HepG2 (cell line): ENCODE data around the gene PTK7. TPM values are rescaled to one million over a fixed set of nuclear protein-coding genes. Genes with fewer than 3 reads are reported as not detected.

Experiments
- ATAC-seq: fragments of 200-7000 bp; cut with Tn5 transposase; 3 replicates; pipeline ENCODE4 v1.9.1; 2020; ENCODE audit warnings: mild to moderate bottlenecking, moderate library complexity
- BruUV-seq: library from RNA; stranded (reverse); fragments of 400-500 nt; replicated peaks from 2 replicates; lab custom pipeline; 2021; lab: Mats Ljungman, UMichigan
- CTCF ChIA-PET: fragments of 300-600 bp; formaldehyde crosslinking; extraction: SDS; loops from one replicate; lab custom pipeline; 2021; ENCODE audit warnings: low total read pairs, inconsistent platforms, low intra/inter-chr PET ratio; lab: Yijun Ruan, JAX
- POLR2A ChIA-PET: fragments of 350-600 bp; sonication (Branson Sonifier 250); formaldehyde crosslinking; loops from one replicate; lab custom pipeline; 2020; ENCODE audit warnings: antibody characterized with exemption, inconsistent platforms; lab: Yijun Ruan, JAX
- DNase-seq: peaks from one replicate; pipeline ENCODE4 v3.0.0-alpha.2; 2015; ENCODE audit warnings: low spot score
- FAIRE-seq: peaks from 3 replicates; lab custom pipeline; 2011; peaks lifted over from hg19 to GRCh38; lab: Jason Lieb, UNC
- H2AFZ ChIP-seq: one replicate; pipeline ENCODE4 v1.6.1; 2011; ENCODE audit warnings: low read length, inconsistent platforms
- H3K27ac ChIP-seq: fragments of 300-600 bp; 3 replicates; pipeline ENCODE4 v1.8.0; 2011; ENCODE audit warnings: mixed run types, mild to moderate bottlenecking, mixed read lengths, low read length, inconsistent platforms; ENCODE audit not compliant: insufficient read depth; ENCODE audit errors: extremely low read length
- H3K27me3 ChIP-seq, 2 experiments: fragments of 200-600 bp in 1 of 2; 2 replicates in 1 of 2; 3 replicates in 1 of 2; pipeline versions ENCODE4 v1.6.0 to v1.8.0; 2011; ENCODE audit warnings: low read length in 2 of 2, mild to moderate bottlenecking in 2 of 2, moderate library complexity in 2 of 2, inconsistent platforms in 1 of 2; ENCODE audit not compliant: insufficient read depth in 2 of 2, control insufficient read depth in 1 of 2
- H3K36me3 ChIP-seq, 2 experiments: fragments of 200-600 bp in 1 of 2; replicated peaks in 1 of 2; 2 replicates in 1 of 2; 3 replicates in 1 of 2; pipeline versions ENCODE4 v1.5.1 to v1.8.0; 2011; ENCODE audit warnings: low read length in 2 of 2, inconsistent platforms in 1 of 2; ENCODE audit not compliant: insufficient read depth in 2 of 2, control insufficient read depth in 1 of 2
- H3K4me1 ChIP-seq: 2 replicates; pipeline ENCODE4 v1.5.1; 2012; ENCODE audit warnings: low read length, inconsistent platforms; ENCODE audit not compliant: insufficient read depth
- H3K4me2 ChIP-seq: 2 replicates; pipeline ENCODE4 v1.6.0; 2011; ENCODE audit warnings: low read depth, low read length, inconsistent platforms
- H3K4me3 ChIP-seq, 3 experiments: fragments of 200-600 bp in 1 of 3; sonication (generic), shearing (Covaris generic) in 1 of 3; replicated peaks in 1 of 3; 2 replicates each; pipeline ENCODE4 v1.5.1; 2011 to 2016; ENCODE audit warnings: low read length in 3 of 3, inconsistent platforms in 2 of 3, low read depth in 2 of 3, mild to moderate bottlenecking in 2 of 3, control low read depth in 1 of 3, mixed read lengths in 1 of 3; ENCODE audit not compliant: insufficient read depth in 1 of 3
- H3K79me2 ChIP-seq: one replicate; pipeline ENCODE4 v1.6.1; 2011; ENCODE audit warnings: low read length, inconsistent platforms; ENCODE audit not compliant: insufficient read depth
- H3K9ac ChIP-seq: 2 replicates; pipeline ENCODE4 v1.6.0; 2011; ENCODE audit warnings: mild to moderate bottlenecking, low read depth, low read length, inconsistent platforms; ENCODE audit not compliant: insufficient read depth
- H3K9me3 ChIP-seq: 2 replicates; pipeline ENCODE4 v1.5.1; 2012; ENCODE audit warnings: mild to moderate bottlenecking, low read length
- H4K20me1 ChIP-seq: 2 replicates; pipeline ENCODE4 v1.6.0; 2011; ENCODE audit warnings: inconsistent platforms, mild to moderate bottlenecking, low read length, moderate library complexity; ENCODE audit not compliant: insufficient read depth
- CBX2 ChIP-seq, 2 experiments: fragments of 200-600 bp in 1 of 2; sonication (generic); formaldehyde crosslinking in 1 of 2; IDR thresholded peaks; 2 replicates each; pipeline versions ENCODE4 v1.7.0 to v1.8.1; 2018 to 2022; ENCODE audit warnings: low read depth in 2 of 2, low read length in 1 of 2, mild to moderate bottlenecking in 1 of 2, missing genetic modification reagents in 1 of 2
- FOXJ3 ChIP-seq: sonication (generic); formaldehyde crosslinking; IDR thresholded peaks from 2 replicates; pipeline ENCODE4 v1.4.0; 2020; ENCODE audit warnings: missing genetic modification reagents, mild to moderate bottlenecking, borderline replicate concordance
- GABPA ChIP-seq, 2 experiments: IDR thresholded peaks; 2 replicates each; pipeline ENCODE4 v1.6.1; 2011 to 2016; ENCODE audit warnings: low read depth in 2 of 2, low read length in 1 of 2, missing biosample characterization in 1 of 2, missing genetic modification characterization in 1 of 2
- KLF15 ChIP-seq: sonication (generic); formaldehyde crosslinking; IDR thresholded peaks from 2 replicates; pipeline ENCODE4 v1.8.1; 2023; ENCODE audit warnings: borderline replicate concordance, mild to moderate bottlenecking, inconsistent platforms, missing genetic modification reagents, mixed read lengths
- MTA1 ChIP-seq: sonication (generic); formaldehyde crosslinking; IDR thresholded peaks from 2 replicates; pipeline ENCODE4 v1.4.0; 2020; ENCODE audit warnings: missing genetic modification reagents, mild to moderate bottlenecking, borderline replicate concordance
- MTA3 ChIP-seq: sonication (generic); formaldehyde crosslinking; IDR thresholded peaks from 2 replicates; pipeline ENCODE4 v1.4.0; 2020; ENCODE audit warnings: missing genetic modification reagents
- NFIB ChIP-seq: sonication (generic); formaldehyde crosslinking; IDR thresholded peaks from 2 replicates; pipeline ENCODE4 v1.9.0; 2021; ENCODE audit warnings: missing genetic modification reagents, mild to moderate bottlenecking, borderline replicate concordance
- ONECUT2 ChIP-seq: sonication (generic); formaldehyde crosslinking; IDR thresholded peaks from 2 replicates; pipeline ENCODE4 v1.4.0; 2020; ENCODE audit warnings: missing genetic modification reagents
- SETDB1 ChIP-seq: sonication (generic); formaldehyde crosslinking; IDR thresholded peaks from 2 replicates; pipeline ENCODE4 v1.5.1; 2020; ENCODE audit warnings: missing genetic modification reagents, mild to moderate bottlenecking, borderline replicate concordance
- SIN3A ChIP-seq: IDR thresholded peaks from 2 replicates; pipeline ENCODE4 v1.6.1; 2011; ENCODE audit warnings: low read depth, mild to moderate bottlenecking, control low read depth, low read length, borderline replicate concordance
- ZC3H4 ChIP-seq: sonication (generic); formaldehyde crosslinking; IDR thresholded peaks from 2 replicates; pipeline ENCODE4 v1.4.0; 2020; ENCODE audit warnings: missing genetic modification reagents, borderline replicate concordance
- ZFX ChIP-seq: sonication (generic); formaldehyde crosslinking; IDR thresholded peaks from 2 replicates; pipeline ENCODE4 v1.4.0; 2020; ENCODE audit warnings: mild to moderate bottlenecking, low read depth, missing genetic modification reagents, moderate library complexity
- ZKSCAN1 ChIP-seq: fragments of 150-350 bp; IDR thresholded peaks from 2 replicates; pipeline ENCODE4 v1.6.1; 2014; ENCODE audit warnings: low read length
- ZNF326 ChIP-seq: sonication (generic); formaldehyde crosslinking; IDR thresholded peaks from 2 replicates; pipeline ENCODE4 v1.4.0; 2020; ENCODE audit warnings: missing genetic modification reagents, borderline replicate concordance
- ZNF552 ChIP-seq: sonication (generic); formaldehyde crosslinking; IDR thresholded peaks from 2 replicates; pipeline ENCODE4 v1.9.0; 2022; ENCODE audit warnings: missing genetic modification reagents, mild to moderate bottlenecking, borderline replicate concordance
- ZNF672 ChIP-seq: sonication (generic); formaldehyde crosslinking; IDR thresholded peaks from 2 replicates; pipeline ENCODE4 v1.8.1; 2022; ENCODE audit warnings: missing genetic modification reagents
- ZNF674 ChIP-seq: sonication (generic); formaldehyde crosslinking; IDR thresholded peaks from 2 replicates; pipeline ENCODE4 v1.5.0; 2020; ENCODE audit warnings: low read depth, mild to moderate bottlenecking, missing genetic modification reagents
- ZNF709 ChIP-seq: sonication (generic); formaldehyde crosslinking; IDR thresholded peaks from 2 replicates; pipeline ENCODE4 v1.5.0; 2020; ENCODE audit warnings: mild to moderate bottlenecking, missing genetic modification reagents
- WGBS: methylation state at CpG from one replicate; pipeline ENCODE4 v1.1.6; 2017; ENCODE audit warnings: low lambda C conversion rate; 5-methylcytosine and 5-hydroxymethylcytosine counted together
- in situ Hi-C: cut with HindIII; loops from 2 replicates; pipeline ENCODE4 v1.10.0; 2017; ENCODE audit warnings: low pct_unique_long_range_greater_than_20kb; ENCODE audit not compliant: extremely low pct_ligation_motif_present
- intact Hi-C: fragments of 100-400 bp; cut with micrococcal nuclease; formaldehyde crosslinking; loops from one replicate; pipeline ENCODE4 v1.10.0; 2022; ENCODE audit not compliant: unreplicated experiment
- polyA plus RNA-seq, 8 experiments: library from polyadenylated mRNA; depleted of rRNA in 3 of 8; stranded (reverse) in 7 of 8; unstranded in 1 of 8; fragments of >200 nt; fragmentation: Illumina TruSeq in 4 of 8; extraction: Trizol in 4 of 8; gene quantifications; 2 replicates each; pipeline versions ENCODE4 v1.2.1 to v1.2.3, GENCODE V29; 2011 to 2016; ENCODE audit warnings: low read depth in 4 of 8, missing spikeins in 1 of 8, mixed read lengths in 1 of 8; ENCODE audit not compliant: insufficient read depth in 1 of 8
- total RNA-seq, 5 experiments: library from RNA; depleted of rRNA; stranded (reverse); fragments of >200 nt; fragmentation: Illumina TruSeq; extraction: Trizol; gene quantifications; 2 replicates each; pipeline ENCODE4 v1.2.3, GENCODE V29; 2016; ENCODE audit warnings: low read depth in 1 of 5
- TF ChIP-seq, protein P1 (sequence below): conservative IDR thresholded peaks from 2 replicates; pipeline ENCODE4 v1.6.1; 2018; ENCODE audit warnings: missing genetic modification reagents
- TF ChIP-seq, protein P2 (sequence below): sonication (generic); formaldehyde crosslinking; IDR thresholded peaks from 2 replicates; pipeline ENCODE4 v1.4.0; 2020; ENCODE audit warnings: missing genetic modification reagents
- TF ChIP-seq, protein P3 (sequence below): sonication (generic); formaldehyde crosslinking; IDR thresholded peaks from 2 replicates; pipeline ENCODE4 v1.4.0; 2020; ENCODE audit warnings: mild to moderate bottlenecking, low read depth, missing genetic modification reagents
- TF ChIP-seq, protein P4 (sequence below): sonication (generic); formaldehyde crosslinking; IDR thresholded peaks from 2 replicates; pipeline ENCODE4 v1.4.0; 2020; ENCODE audit warnings: missing genetic modification reagents

The PTK7 gene
- total and polyA plus RNA-seq, 2 of the 13 experiments (the other 11 are each of a cell fraction or from before 2014, with no cell fraction given), result 98.5 to 99.8 TPM

DNA sequence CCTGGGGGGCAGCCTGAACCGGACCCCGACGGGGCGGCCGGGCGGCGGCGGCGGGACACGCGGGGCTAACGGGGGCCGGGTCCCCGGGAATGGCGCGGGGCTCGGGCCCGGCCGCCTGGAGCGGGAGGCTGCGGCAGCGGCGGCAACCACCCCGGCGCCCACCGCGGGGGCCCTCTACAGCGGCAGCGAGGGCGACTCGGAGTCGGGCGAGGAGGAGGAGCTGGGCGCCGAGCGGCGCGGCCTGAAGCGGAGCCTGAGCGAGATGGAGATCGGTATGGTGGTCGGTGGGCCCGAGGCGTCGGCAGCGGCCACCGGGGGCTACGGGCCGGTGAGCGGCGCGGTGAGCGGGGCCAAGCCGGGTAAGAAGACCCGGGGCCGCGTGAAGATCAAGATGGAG lies 95.6 kb downstream of the PTK7 start:
- Histone ChIP-seq H2AFZ (no peak overlapping the region), H3K9me3 (no peaks in the 10 kb centered on the region), H3K79me2 (peaks cover 36% of the 10 kb centered on the region), H4K20me1 (peaks cover 32% of the 10 kb centered on the region), H3K27me3 (no peaks in the 10 kb centered on the region; a peak in 1 of 5 replicates), H3K4me1 (peaks cover 37% of the 10 kb centered on the region), H3K27ac (peak overlapping the region; percentile 79), H3K36me3 (peaks cover 12 to 20% of the 10 kb centered on the region in 2 experiments), H3K4me2 (peak overlapping the region; percentile 95), H3K4me3 (peak overlapping the region; percentile 95 to 97 (median 95)), H3K9ac (peak overlapping the region; percentile 96)
- under 1% methylated on average over 27 of the region's 57 CpGs for WGBS
- in situ Hi-C loops (no loop called here), intact Hi-C loops (loop anchor here (5.0 kb wide), 1 partner anchor 456 kb away; the partner anchor contains the start of gene GTPBP2)
- DNase-seq, result no peak
- FAIRE-seq, result no peak
- no TSS peak for BruUV-seq
- ATAC-seq, result no peak
- CTCF ChIA-PET, result no interaction called here
- POLR2A ChIA-PET, result interaction anchor here (1.1 to 2.7 kb wide), 8 partner anchors 10 to 389 kb away, joined by 3 to 11 read pairs (median 7); partner anchors contain the start of genes ABCC10, CUL7, CUL9 and KLC4
- TF ChIP-seq MTA1, result no peak
- TF ChIP-seq GABPA (IDR thresholded peaks at IDR 0.05; ENCODE audit: low read depth, low read length), result no peak
- no peak for TF ChIP-seq GABPA (CRISPR knock-in tag; IDR thresholded peaks at IDR 0.05; ENCODE audit: low read depth)
- TF ChIP-seq ZNF672 (CRISPR knock-in tag), result no peak
- no peak for TF ChIP-seq CBX2 (IDR thresholded peaks at IDR 0.05; ENCODE audit: low read depth, low read length)
- TF ChIP-seq CBX2 (CRISPR knock-in tag; IDR thresholded peaks at IDR 0.05; ENCODE audit: low read depth), result no peak
- no peak for TF ChIP-seq KLF15 (CRISPR knock-in tag)
- TF ChIP-seq, protein P1, sequence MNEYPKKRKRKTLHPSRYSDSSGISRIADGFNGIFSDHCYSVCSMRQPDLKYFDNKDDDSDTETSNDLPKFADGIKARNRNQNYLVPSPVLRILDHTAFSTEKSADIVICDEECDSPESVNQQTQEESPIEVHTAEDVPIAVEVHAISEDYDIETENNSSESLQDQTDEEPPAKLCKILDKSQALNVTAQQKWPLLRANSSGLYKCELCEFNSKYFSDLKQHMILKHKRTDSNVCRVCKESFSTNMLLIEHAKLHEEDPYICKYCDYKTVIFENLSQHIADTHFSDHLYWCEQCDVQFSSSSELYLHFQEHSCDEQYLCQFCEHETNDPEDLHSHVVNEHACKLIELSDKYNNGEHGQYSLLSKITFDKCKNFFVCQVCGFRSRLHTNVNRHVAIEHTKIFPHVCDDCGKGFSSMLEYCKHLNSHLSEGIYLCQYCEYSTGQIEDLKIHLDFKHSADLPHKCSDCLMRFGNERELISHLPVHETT (CRISPR knock-in tag), result no peak
- TF ChIP-seq ONECUT2, result no peak
- TF ChIP-seq ZNF709 (CRISPR knock-in tag), result no peak; the same call in 1 of the 2 replicates
- TF ChIP-seq, protein P2, sequence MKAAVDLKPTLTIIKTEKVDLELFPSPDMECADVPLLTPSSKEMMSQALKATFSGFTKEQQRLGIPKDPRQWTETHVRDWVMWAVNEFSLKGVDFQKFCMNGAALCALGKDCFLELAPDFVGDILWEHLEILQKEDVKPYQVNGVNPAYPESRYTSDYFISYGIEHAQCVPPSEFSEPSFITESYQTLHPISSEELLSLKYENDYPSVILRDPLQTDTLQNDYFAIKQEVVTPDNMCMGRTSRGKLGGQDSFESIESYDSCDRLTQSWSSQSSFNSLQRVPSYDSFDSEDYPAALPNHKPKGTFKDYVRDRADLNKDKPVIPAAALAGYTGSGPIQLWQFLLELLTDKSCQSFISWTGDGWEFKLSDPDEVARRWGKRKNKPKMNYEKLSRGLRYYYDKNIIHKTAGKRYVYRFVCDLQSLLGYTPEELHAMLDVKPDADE (CRISPR knock-in tag), result no peak
- no peak for TF ChIP-seq SETDB1 (CRISPR knock-in tag)
- TF ChIP-seq, protein P3, sequence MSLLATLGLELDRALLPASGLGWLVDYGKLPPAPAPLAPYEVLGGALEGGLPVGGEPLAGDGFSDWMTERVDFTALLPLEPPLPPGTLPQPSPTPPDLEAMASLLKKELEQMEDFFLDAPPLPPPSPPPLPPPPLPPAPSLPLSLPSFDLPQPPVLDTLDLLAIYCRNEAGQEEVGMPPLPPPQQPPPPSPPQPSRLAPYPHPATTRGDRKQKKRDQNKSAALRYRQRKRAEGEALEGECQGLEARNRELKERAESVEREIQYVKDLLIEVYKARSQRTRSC, result no peak; the same call in 1 of the 2 replicates
- TF ChIP-seq ZNF326, result no peak
- TF ChIP-seq ZC3H4 (CRISPR knock-in tag), result no peak
- TF ChIP-seq ZNF552 (CRISPR knock-in tag), result no peak
- no peak for TF ChIP-seq MTA3 (CRISPR knock-in tag)
- no peak for TF ChIP-seq FOXJ3 (CRISPR knock-in tag)
- no peak for TF ChIP-seq SIN3A
- TF ChIP-seq ZNF674 (CRISPR knock-in tag), result 0 out of 2 replicates have a peak, but pooled peaks have one; percentile 34
- peak; percentile 43 for TF ChIP-seq ZFX
- TF ChIP-seq ZKSCAN1, result no peak
- no peak for TF ChIP-seq NFIB (CRISPR knock-in tag)
- TF ChIP-seq, protein P4, sequence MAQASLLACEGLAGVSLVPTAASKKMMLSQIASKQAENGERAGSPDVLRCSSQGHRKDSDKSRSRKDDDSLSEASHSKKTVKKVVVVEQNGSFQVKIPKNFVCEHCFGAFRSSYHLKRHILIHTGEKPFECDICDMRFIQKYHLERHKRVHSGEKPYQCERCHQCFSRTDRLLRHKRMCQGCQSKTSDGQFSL (CRISPR knock-in tag), result no peak
